ENCODE measurements around the gene RAP1GAP. TPM values are rescaled to one million over a fixed set of nuclear protein-coding genes. Genes with fewer than 3 reads are reported as not detected.

RAP1GAP gene
- total RNA-seq, 1 experiment from 2014 or later: 13.4 TPM

DNA sequence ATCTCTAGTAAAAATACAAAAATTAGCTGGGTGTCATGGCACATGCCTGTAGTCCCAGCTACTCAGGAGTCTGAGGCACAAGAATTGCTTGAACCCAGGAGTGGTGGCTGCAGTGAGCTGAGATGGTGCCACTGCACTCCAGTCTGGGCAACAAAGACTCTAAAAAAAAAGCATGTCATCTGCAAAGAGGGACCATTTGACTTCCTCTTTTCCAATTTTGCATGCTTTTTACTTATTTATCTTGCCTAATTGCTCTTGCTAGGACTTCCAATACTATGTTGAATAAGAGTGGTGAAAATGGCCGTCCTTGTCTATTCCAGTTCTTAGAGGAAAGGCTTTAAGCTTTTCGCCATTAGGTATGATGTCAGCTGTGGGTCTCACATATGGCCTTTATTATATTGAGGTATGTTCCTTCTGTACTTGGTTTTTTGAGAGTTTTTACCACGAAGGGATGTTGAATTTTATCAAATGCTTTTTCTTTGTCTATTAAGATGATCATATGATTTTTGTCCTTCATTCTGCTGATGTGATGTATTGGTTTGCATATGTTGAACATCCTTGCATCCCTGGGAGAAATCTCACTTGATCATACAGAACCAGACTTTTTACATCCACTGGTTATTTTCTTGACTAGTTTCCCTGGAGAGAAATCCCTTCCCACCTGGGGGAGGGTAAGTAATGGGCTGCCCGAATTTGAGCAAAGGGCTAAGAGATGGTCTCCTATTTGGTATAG is 17.0 kb upstream of the RAP1GAP start:
- CTCF ChIA-PET: no interaction called here
- no peaks in the 10 kb centered on the region for H4K20me1 ChIP-seq (ENCODE audit: insufficient read depth)
- TF ChIP-seq EZH2phosphoT487 (IDR thresholded peaks at IDR 0.05; ENCODE audit: borderline replicate concordance) (no peak), SP1 (IDR thresholded peaks at IDR 0.05; ENCODE audit: low read depth) (no peak), EGR1 (IDR thresholded peaks at IDR 0.05; ENCODE audit: low read depth) (no peak), SRF (IDR thresholded peaks at IDR 0.05; ENCODE audit: low read depth) (no peak), POLR2AphosphoS5 (IDR thresholded peaks at IDR 0.05; ENCODE audit: low read depth, low read length) (no peak), JUND (IDR thresholded peaks at IDR 0.05) (no peak), EZH2 (IDR thresholded peaks at IDR 0.05) (no peak), CBX3 (IDR thresholded peaks at IDR 0.05; ENCODE audit: low read depth) (no peak), POLR2A (IDR thresholded peaks at IDR 0.05; ENCODE audit: borderline replicate concordance, extremely low read depth, insufficient read depth, insufficient read length) (no peak)
- TF ChIP-seq, protein P1, sequence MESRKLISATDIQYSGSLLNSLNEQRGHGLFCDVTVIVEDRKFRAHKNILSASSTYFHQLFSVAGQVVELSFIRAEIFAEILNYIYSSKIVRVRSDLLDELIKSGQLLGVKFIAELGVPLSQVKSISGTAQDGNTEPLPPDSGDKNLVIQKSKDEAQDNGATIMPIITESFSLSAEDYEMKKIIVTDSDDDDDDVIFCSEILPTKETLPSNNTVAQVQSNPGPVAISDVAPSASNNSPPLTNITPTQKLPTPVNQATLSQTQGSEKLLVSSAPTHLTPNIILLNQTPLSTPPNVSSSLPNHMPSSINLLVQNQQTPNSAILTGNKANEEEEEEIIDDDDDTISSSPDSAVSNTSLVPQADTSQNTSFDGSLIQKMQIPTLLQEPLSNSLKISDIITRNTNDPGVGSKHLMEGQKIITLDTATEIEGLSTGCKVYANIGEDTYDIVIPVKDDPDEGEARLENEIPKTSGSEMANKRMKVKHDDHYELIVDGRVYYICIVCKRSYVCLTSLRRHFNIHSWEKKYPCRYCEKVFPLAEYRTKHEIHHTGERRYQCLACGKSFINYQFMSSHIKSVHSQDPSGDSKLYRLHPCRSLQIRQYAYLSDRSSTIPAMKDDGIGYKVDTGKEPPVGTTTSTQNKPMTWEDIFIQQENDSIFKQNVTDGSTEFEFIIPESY (IDR thresholded peaks at IDR 0.05; ENCODE audit: extremely low read depth, insufficient replicate concordance, low read length): no peak
- TF ChIP-seq, protein P2, sequence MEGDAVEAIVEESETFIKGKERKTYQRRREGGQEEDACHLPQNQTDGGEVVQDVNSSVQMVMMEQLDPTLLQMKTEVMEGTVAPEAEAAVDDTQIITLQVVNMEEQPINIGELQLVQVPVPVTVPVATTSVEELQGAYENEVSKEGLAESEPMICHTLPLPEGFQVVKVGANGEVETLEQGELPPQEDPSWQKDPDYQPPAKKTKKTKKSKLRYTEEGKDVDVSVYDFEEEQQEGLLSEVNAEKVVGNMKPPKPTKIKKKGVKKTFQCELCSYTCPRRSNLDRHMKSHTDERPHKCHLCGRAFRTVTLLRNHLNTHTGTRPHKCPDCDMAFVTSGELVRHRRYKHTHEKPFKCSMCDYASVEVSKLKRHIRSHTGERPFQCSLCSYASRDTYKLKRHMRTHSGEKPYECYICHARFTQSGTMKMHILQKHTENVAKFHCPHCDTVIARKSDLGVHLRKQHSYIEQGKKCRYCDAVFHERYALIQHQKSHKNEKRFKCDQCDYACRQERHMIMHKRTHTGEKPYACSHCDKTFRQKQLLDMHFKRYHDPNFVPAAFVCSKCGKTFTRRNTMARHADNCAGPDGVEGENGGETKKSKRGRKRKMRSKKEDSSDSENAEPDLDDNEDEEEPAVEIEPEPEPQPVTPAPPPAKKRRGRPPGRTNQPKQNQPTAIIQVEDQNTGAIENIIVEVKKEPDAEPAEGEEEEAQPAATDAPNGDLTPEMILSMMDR (IDR thresholded peaks at IDR 0.05 in 2 of 3, conservative IDR thresholded peaks at IDR 0.05 in 1 of 3; ENCODE audit: borderline replicate concordance in 1 of 3, insufficient read depth in 1 of 3, low read depth in 2 of 3, low read length in 2 of 3): no peak
- TF ChIP-seq, protein P3, sequence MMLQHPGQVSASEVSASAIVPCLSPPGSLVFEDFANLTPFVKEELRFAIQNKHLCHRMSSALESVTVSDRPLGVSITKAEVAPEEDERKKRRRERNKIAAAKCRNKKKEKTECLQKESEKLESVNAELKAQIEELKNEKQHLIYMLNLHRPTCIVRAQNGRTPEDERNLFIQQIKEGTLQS (IDR thresholded peaks at IDR 0.05): no peak
- no peaks in the 10 kb centered on the region for H3K4me1 ChIP-seq (ENCODE audit: control insufficient read depth in 1 of 2, insufficient read depth in 2 of 2, low read length in 2 of 2)
- POLR2A ChIA-PET: no interaction called here
- no peak for ATAC-seq
- peaks cover 5 to 21% of the 10 kb centered on the region in 2 experiments; a peak in 2 of 4 replicates for H3K36me3 ChIP-seq (ENCODE audit: control insufficient read depth in 1 of 2, insufficient read depth in 2 of 2, low read length in 2 of 2)
- H3K79me2 ChIP-seq (ENCODE audit: insufficient read depth, low read length): no peaks in the 10 kb centered on the region
- no peaks in the 10 kb centered on the region for H3K27me3 ChIP-seq (ENCODE audit: insufficient read depth, low read length)
- H3K4me3 ChIP-seq (replicated peaks in 1 of 2; ENCODE audit: low read depth in 1 of 2, low read length in 2 of 2): no peak overlapping the region
- H3K4me2 ChIP-seq (ENCODE audit: low read length): no peak overlapping the region
- BruUV-seq (replicated peaks): no TSS peak
- no peak overlapping the region for H2AFZ ChIP-seq (ENCODE audit: low read depth, low read length, poor library complexity, severe bottlenecking)
- no peaks in the 10 kb centered on the region for H3K9me3 ChIP-seq (ENCODE audit: control insufficient read depth in 1 of 2, insufficient read depth in 1 of 2, low read depth in 1 of 2, low read length in 2 of 2)
- intact Hi-C loops (cut with micrococcal nuclease): no loop called here
- RAD21 ChIA-PET (ENCODE audit: low non-redundant PET in 1 of 2, low total read pairs in 2 of 2, uncharacterized antibody in 2 of 2, unreplicated experiment in 2 of 2): no interaction called here
- H3K9me2 ChIP-seq (ENCODE audit: insufficient read depth): no peaks in the 10 kb centered on the region
- H3K9ac ChIP-seq (ENCODE audit: low read length): no peak overlapping the region
- no peak for DNase-seq (ENCODE audit: low read depth, low spot score)
- no peak overlapping the region for H3K27ac ChIP-seq (ENCODE audit: low read depth, low read length)

All from HCT116 (cell line).